HG03378 (cell line): ENCODE measurements around the gene SORBS1.
A peak's percentile ranks its signal among the peaks of the same experiment; 100 is the strongest.

ENCODE experiments used
- ATAC-seq: cut with Tn5 transposase; IDR thresholded peaks from one replicate; pipeline ENCODE4 v1.9.1; 2021; ENCODE audit warnings: mild to moderate bottlenecking, moderate library complexity; ENCODE audit not compliant: unreplicated experiment

Gene SORBS1

DNA sequence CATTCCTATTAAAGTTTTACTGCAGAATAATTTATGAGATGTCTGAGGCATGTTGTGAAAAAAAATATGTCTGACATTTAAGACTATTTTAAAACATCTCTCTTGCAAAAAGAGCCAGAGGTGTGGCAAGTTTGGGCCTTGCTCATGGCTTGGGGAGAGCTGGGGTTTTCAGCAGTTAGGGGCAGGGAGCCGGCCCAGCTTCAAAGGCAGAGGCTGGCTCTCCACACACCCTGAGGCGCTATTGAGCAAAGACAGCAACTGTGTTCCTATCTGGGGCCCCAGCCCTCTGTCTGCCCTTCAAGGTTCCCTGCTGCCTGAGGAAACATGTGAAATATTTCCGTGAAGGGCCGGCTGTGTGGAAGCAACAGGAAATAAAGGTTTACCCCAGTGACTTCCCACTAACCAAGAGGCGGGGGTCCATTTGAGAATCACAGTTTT, 94.0 kb downstream of the SORBS1 start:
- no peak for ATAC-seq

GRCh38 chr10:95466436-95466835, 94.7 kb downstream of the SORBS1 start:
- ATAC-seq: no peak

DNA sequence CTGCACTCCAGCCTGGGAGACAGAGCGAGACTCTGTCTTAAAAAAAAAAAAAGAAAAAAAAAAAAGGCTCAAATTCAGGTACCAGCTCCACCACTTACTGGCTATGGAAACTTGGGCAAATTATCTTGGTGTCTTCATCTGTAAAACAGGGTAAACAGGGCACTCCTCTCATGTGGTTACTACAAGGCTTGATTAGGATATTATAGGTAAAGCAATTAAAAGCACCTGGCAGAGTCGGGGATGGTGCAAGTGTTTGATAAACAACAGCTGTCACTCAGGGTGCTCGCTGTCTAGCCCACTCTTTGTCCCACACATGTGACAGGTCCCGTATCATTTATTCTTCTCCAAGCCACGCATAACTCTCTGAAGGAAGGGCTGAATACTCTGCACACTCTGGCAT, 96.9 kb downstream of the SORBS1 start:
- ATAC-seq: no peak

GRCh38 chr10:95462740-95463667, 98.2 kb downstream of the SORBS1 start:
- ATAC-seq: no peak

DNA sequence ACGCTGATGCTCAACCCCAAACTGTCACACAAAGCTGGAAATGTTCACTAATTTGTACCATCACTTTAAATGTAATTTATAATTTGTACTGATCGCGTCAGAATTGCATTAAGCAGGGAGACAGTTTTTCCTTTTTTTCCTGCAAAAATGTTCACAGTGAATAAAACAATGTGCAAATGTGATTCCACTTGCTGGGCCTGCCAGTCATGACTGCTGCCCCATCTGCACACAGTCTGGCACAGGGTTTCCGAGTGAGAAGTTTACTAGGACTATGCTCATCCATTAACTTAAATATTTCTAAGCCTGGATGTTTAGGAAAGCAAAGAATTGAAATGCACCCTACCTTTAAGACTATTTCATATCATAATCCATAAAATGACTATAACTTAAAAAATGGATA, 99.6 kb downstream of the SORBS1 start:
- ATAC-seq: no peak

- ATAC-seq: no peak
Measured at GRCh38 chr10:95459446-95460045, 101.6 kb downstream of the SORBS1 start.

DNA sequence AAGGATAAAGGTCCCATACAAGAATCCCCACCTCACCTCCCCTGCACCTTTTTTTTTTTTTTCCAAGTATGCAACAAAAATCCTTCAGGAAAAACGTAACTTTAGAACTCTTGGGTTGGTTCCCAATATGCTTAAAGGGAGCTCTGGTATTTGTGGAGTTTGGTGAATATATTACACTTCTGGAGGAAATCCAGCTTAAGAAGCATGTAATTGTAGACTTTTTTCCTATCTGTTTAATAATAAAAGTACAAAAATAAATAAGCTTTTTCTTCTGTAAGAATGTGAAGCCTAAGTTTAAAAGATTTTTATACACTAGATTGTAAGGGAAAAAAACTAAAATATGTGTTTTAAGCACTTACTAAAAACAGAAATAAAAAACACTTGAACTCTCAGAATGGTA, 102.3 kb downstream of the SORBS1 start:
- ATAC-seq: no peak

GRCh38 chr10:95458014-95458413, 103.2 kb downstream of the SORBS1 start:
- no peak for ATAC-seq

DNA sequence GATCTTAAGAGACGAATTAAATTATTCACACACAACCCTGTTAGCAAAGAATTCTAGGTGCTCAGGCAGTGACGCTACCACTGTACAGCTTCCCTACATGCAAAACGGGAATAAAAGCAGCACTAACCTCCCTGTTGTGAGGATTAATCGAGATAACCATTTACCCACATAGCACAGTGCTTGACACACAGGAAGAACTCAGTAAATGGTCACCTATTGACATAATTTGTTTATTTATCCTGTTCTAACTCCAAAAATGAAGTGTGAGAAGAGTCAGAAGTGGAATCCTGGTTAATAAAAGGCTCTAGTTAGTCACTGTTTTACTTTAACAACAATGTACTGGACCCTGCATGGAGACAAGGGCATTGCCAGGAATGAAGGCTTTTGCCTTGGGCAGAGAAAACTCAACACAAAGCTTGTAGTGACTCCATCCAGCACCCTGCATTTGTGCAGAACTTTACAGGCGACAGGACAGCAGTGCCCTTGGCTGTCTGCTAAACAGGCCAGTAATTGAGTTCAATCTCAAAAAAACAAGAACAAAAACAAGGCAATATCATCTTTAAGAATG, 103.8 kb downstream of the SORBS1 start:
- no peak for ATAC-seq

GRCh38 chr10:95456516-95456915, 104.7 kb downstream of the SORBS1 start:
- no peak for ATAC-seq

GRCh38 chr10:95454940-95455339, 106.2 kb downstream of the SORBS1 start:
- ATAC-seq: no peak

DNA sequence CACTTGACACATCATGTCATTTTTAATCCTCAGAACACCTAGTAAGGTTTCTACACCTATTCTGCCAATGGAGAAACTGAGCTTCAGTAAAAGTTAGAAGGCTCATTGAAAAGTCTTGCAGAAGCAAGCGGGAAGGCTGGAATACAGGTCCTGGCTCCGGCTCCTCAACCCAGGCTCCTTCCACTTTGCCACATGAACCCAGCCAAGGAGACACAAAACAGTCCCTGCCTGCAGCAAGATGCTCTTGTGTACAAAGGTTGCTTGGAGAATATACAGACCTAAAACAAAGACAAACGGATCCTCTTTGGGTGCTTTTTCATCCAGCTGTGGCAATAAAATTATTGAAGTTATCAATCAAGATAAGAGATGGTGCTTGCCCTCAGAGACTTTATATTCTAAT, 106.8 kb downstream of the SORBS1 start:
- ATAC-seq: no peak

GRCh38 chr10:95451568-95452524, 109.3 kb downstream of the SORBS1 start:
- no peak for ATAC-seq

- no peak for ATAC-seq
Measured at GRCh38 chr10:95451150-95451549, 110.0 kb downstream of the SORBS1 start.

- ATAC-seq: no peak
Measured at GRCh38 chr10:95450188-95450587, 111.0 kb downstream of the SORBS1 start.

DNA sequence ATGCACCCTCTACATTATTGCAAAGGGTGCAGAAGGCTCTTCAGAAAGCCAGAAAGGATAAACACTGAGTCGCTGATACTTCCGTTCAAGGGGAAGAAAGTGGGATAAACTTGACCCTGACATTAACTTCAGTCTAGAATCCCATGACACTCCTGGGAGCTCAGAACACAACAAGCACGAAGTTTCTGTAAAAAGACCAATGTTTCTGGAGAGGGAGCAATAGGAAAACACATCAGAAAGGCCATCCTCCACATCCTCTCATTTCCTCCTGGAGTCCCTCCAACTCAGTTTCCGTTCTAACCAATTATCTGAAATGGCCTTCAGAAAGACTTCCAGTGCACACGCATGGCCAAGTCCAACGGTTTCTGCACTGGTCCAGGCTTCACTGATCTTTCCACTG, 113.5 kb downstream of the SORBS1 start:
- ATAC-seq: no peak

- peak; percentile 65 for ATAC-seq
Measured at GRCh38 chr10:95445837-95446486, 115.2 kb downstream of the SORBS1 start.

GRCh38 chr10:95445223-95445836, 115.8 kb downstream of the SORBS1 start:
- ATAC-seq: no peak

DNA sequence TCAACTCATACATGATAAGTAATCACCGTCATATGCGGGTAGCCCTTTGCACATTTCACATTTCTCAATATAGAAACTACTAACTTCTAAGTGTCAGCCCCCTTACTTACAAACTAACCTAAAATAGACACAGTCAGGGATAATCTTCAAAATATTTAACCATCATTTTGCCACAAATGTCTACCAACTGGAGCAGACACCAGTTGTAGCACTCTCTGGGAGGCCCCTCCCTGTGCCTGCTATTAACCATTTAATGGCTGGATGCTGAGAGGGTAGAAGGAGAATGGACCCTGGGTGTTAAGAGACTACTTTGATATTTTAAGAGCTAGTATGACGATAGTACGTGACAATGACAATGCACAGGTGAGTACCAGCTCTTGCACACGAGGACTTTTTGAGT, 116.4 kb downstream of the SORBS1 start:
- ATAC-seq: no peak

- ATAC-seq: no peak
Measured at GRCh38 chr10:95443636-95444035, 117.5 kb downstream of the SORBS1 start.
